ENCODE results near the gene ST7.

- TF ChIP-seq, protein P1, sequence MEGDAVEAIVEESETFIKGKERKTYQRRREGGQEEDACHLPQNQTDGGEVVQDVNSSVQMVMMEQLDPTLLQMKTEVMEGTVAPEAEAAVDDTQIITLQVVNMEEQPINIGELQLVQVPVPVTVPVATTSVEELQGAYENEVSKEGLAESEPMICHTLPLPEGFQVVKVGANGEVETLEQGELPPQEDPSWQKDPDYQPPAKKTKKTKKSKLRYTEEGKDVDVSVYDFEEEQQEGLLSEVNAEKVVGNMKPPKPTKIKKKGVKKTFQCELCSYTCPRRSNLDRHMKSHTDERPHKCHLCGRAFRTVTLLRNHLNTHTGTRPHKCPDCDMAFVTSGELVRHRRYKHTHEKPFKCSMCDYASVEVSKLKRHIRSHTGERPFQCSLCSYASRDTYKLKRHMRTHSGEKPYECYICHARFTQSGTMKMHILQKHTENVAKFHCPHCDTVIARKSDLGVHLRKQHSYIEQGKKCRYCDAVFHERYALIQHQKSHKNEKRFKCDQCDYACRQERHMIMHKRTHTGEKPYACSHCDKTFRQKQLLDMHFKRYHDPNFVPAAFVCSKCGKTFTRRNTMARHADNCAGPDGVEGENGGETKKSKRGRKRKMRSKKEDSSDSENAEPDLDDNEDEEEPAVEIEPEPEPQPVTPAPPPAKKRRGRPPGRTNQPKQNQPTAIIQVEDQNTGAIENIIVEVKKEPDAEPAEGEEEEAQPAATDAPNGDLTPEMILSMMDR (IDR thresholded peaks at IDR 0.05; ENCODE audit: poor library complexity, severe bottlenecking), result no peak
- TF ChIP-seq EZH2 (IDR thresholded peaks at IDR 0.05; ENCODE audit: borderline replicate concordance, insufficient read depth, low read length, poor library complexity, severe bottlenecking), result no peak
- no peak for TF ChIP-seq RAD21 (conservative IDR thresholded peaks at IDR 0.05)
- TF ChIP-seq SMC3 (conservative IDR thresholded peaks at IDR 0.05; ENCODE audit: poor library complexity), result no peak
- no peak for TF ChIP-seq REST (IDR thresholded peaks at IDR 0.05; ENCODE audit: borderline replicate concordance)
- peak; percentile 1 for TF ChIP-seq POLR2AphosphoS5 (IDR thresholded peaks at IDR 0.05)
Measured at GRCh38 chr7:117200132-117200531, 246.8 kb downstream of the ST7 start.
